Measurements from ENCODE around the gene TESK2. TPM values are rescaled to one million over a fixed set of nuclear protein-coding genes. Genes with fewer than 3 reads are reported as not detected.

TESK2 gene
- total and polyA plus RNA-seq, 12 donors: 1.1 to 21.4 (median 3.6) TPM

DNA sequence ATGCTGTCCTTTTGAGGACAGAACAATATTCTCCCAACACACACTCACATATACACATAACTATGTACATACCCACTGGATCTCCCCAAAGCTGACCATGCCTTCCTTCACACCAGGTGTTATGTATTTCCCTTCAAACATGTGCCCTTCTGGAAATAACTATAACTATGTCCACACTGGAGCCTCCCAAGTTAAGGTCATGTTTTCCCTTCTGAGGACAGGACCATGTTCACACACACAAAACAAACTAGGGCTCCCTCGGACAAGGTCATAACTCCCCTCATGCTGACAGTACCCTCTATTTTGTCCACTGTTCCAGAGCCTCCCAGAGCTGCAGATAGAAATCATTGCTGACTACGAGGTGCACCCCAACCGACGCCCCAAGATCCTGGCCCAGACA lies 16.9 kb upstream of the TESK2 start:
- Histone ChIP-seq H3K27me3 (no peaks in the 10 kb centered on the region), H3K9me3 (replicated peaks in 1 of 3) (no peaks in the 10 kb centered on the region), H3K27ac (no peak overlapping the region), H3K36me3 (replicated peaks in 1 of 2) (peaks cover 0 to 37% of the 10 kb centered on the region in 2 donors), H3K4me1 (replicated peaks in 1 of 2) (peaks cover 0 to 11% of the 10 kb centered on the region in 2 donors), H3K4me3 (no peak overlapping the region)
- TF ChIP-seq POLR2A (IDR thresholded peaks at IDR 0.05): no peak
- TF ChIP-seq, protein P1, sequence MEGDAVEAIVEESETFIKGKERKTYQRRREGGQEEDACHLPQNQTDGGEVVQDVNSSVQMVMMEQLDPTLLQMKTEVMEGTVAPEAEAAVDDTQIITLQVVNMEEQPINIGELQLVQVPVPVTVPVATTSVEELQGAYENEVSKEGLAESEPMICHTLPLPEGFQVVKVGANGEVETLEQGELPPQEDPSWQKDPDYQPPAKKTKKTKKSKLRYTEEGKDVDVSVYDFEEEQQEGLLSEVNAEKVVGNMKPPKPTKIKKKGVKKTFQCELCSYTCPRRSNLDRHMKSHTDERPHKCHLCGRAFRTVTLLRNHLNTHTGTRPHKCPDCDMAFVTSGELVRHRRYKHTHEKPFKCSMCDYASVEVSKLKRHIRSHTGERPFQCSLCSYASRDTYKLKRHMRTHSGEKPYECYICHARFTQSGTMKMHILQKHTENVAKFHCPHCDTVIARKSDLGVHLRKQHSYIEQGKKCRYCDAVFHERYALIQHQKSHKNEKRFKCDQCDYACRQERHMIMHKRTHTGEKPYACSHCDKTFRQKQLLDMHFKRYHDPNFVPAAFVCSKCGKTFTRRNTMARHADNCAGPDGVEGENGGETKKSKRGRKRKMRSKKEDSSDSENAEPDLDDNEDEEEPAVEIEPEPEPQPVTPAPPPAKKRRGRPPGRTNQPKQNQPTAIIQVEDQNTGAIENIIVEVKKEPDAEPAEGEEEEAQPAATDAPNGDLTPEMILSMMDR (IDR thresholded peaks at IDR 0.05): no peak
- DNase-seq: no peak
- intact Hi-C loops (cut with DNase I): no loop called here
- WGBS, 4 donors: 92 to 96% (median 93%) methylated on average over 4 of the region's 4 CpGs

DNA sequence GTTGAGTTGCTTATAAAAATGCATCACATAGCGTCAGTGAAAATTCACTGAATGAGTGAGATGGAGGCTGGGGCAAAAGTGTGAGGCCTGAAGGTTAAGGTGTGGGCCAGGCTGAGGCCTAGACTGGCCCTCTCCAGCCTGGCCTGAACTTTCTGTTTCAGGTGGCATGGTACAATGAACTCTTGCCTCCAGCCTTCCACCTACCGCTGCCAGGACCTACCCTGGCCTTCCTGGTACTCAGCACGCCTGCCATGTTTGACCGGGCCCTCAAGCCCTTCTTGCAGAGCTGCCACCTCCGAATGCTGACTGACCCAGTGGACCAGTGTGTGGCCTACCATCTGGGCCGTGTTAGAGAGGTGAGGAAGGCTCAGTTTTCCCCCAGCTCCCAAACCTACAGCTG lies 16.2 kb upstream of the TESK2 start:
- H3K27me3 ChIP-seq: no peaks in the 10 kb centered on the region
- 85 to 96% (median 93%) methylated on average over 5 to 6 of the region's 6 CpGs for WGBS, 4 donors
- no peak for DNase-seq
- intact Hi-C loops (cut with DNase I): no loop called here
- TF ChIP-seq, protein P1 (IDR thresholded peaks at IDR 0.05): no peak
- TF ChIP-seq POLR2A (IDR thresholded peaks at IDR 0.05): no peak
- H3K4me3 ChIP-seq: no peak overlapping the region
- no peak overlapping the region for H3K27ac ChIP-seq
- H3K36me3 ChIP-seq (replicated peaks in 1 of 2): peaks cover 0 to 30% of the 10 kb centered on the region in 2 donors
- no peaks in the 10 kb centered on the region for H3K9me3 ChIP-seq (replicated peaks in 1 of 3)
- peaks cover 0 to 9% of the 10 kb centered on the region in 2 donors for H3K4me1 ChIP-seq (replicated peaks in 1 of 2)

DNA sequence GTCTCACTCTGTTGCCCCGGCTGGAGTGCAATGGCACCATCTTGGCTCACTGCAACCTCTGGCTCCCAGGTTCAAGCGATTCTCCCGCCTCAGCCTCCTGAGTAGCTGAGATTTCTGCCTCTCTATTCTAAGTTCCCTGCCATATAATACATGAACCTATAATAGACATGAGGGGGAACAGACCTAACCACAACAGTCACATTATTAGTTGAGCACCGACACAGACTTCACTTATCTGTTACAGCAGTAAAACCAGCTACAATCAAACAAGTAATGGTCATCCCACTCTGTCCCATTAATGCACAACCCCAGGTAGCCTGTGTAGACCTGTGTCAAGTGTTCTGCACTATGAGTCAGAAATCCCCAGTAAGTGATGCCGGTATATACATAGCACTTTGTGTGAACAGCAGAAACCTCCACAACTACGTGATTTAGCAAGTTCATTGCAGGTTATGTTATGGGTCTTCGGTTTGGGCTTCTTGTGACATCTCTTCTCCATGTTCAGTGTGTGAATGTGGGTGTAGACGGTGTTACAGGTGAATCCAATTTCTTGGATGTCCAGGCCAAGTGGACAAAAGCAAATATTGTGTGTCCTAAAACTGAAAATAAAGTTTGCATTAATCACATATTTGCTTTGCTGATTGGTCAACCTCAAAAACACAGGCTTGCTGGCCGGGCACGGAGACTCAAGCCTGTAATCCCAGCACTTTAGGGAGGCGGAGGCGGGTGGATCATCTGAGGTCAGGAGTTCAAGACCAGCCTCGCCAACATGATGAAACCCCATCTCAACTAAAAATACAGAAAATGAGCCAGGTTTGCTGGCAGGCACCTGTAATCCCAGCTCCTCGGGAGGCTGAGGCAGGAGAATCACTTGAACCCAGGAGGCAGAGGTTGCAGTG lies 12.7 kb upstream of the TESK2 start:
- H3K36me3 ChIP-seq (replicated peaks in 1 of 2): no peaks in the 10 kb centered on the region
- DNase-seq: peak in 1 of 7 donors; percentile 44
- WGBS, 4 donors: 93 to 95% (median 94%) methylated on average over 14 of the region's 14 CpGs
- TF ChIP-seq, protein P1 (IDR thresholded peaks at IDR 0.05): no peak
- TF ChIP-seq POLR2A (IDR thresholded peaks at IDR 0.05): no peak
- H3K9me3 ChIP-seq (replicated peaks in 1 of 3): no peaks in the 10 kb centered on the region
- H3K27me3 ChIP-seq: no peaks in the 10 kb centered on the region
- H3K27ac ChIP-seq: no peak overlapping the region
- no peak overlapping the region for H3K4me3 ChIP-seq
- peaks cover 0 to 20% of the 10 kb centered on the region in 2 donors for H3K4me1 ChIP-seq (replicated peaks in 1 of 2)
- intact Hi-C loops (cut with DNase I): no loop called here

DNA sequence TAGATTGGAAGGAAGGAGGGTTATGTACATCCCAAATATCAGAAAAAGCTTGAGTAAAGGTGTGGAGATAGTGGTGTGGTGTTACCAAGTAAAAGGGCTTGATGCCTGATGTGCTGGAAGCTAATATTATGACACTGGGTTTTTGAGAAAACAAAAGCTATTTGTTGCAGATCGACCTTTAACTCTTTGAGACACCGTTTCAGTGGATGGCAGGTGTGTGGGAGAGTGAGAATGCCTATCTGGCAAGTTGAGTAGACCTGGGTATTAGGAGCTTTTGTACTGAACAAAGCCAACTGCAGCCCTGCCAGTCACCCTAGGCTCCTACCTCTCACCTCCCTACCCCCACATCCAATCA lies 10.5 kb upstream of the TESK2 start:
- DNase-seq: peak in 1 of 7 donors; percentile 39
- intact Hi-C loops (cut with DNase I): no loop called here
- WGBS, 4 donors: 78 to 93% (median 90%) methylated on average over 2 of the region's 2 CpGs
- no peak for TF ChIP-seq POLR2A (IDR thresholded peaks at IDR 0.05)
- TF ChIP-seq, protein P1 (IDR thresholded peaks at IDR 0.05): no peak
- H3K36me3 ChIP-seq (replicated peaks in 1 of 2): no peaks in the 10 kb centered on the region
- H3K4me3 ChIP-seq: no peak overlapping the region
- no peaks in the 10 kb centered on the region for H3K27me3 ChIP-seq
- no peak overlapping the region for H3K27ac ChIP-seq
- H3K4me1 ChIP-seq (replicated peaks in 1 of 2): peaks cover 0 to 20% of the 10 kb centered on the region in 2 donors
- no peaks in the 10 kb centered on the region for H3K9me3 ChIP-seq (replicated peaks in 1 of 3)

All from adrenal gland (tissue), 12 donors.